Measurements from ENCODE around the gene COX6A1.

The COX6A1 gene

DNA sequence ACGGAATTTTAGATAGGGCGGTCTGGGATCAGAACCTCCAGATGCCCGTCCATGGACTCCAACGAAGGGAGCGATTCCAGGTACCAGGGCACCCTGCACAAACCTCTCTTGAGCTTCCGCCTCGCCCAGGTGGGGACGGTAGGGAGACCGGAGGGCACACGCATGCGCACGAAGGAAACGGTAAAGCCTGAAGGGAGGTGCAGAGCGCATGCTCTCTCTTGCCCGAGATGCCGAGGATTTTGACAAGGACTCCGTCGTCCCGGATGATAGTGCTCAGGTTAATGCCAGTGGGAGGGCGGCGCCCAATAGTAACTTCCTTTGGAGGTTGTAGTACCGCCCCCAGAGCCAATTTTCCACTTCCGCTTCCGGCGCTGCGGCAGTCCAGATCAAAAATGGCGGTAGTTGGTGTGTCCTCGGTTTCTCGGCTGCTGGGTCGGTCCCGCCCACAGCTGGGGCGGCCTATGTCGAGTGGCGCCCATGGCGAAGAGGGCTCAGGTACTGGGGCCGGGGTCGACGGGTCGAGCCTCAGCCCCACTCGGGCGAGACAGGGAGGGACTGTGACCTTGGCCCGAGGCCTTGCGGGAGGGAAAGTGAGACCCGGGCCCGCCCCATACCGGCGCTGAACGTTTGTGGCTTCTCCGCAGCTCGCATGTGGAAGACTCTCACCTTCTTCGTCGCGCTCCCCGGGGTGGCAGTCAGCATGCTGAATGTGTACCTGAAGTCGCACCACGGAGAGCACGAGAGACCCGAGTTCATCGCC lies at the start of gene COX6A1:
TSS of gene COX6A1 (plus strand) at position 379 of the 760 bp plus-strand sequence. CDS start at position 393, 14 bp downstream.
- peak; percentile 96 for DNase-seq

GRCh38 chr12:120388691-120389481 lies 49.0 kb upstream of the COX6A1 start:
- DNase-seq, result no peak

GRCh38 chr12:120390540-120391120 lies 47.3 kb upstream of the COX6A1 start:
- no peak for DNase-seq

- DNase-seq, result no peak
Observed at GRCh38 chr12:120394483-120395367, 43.2 kb upstream of the COX6A1 start.

DNA sequence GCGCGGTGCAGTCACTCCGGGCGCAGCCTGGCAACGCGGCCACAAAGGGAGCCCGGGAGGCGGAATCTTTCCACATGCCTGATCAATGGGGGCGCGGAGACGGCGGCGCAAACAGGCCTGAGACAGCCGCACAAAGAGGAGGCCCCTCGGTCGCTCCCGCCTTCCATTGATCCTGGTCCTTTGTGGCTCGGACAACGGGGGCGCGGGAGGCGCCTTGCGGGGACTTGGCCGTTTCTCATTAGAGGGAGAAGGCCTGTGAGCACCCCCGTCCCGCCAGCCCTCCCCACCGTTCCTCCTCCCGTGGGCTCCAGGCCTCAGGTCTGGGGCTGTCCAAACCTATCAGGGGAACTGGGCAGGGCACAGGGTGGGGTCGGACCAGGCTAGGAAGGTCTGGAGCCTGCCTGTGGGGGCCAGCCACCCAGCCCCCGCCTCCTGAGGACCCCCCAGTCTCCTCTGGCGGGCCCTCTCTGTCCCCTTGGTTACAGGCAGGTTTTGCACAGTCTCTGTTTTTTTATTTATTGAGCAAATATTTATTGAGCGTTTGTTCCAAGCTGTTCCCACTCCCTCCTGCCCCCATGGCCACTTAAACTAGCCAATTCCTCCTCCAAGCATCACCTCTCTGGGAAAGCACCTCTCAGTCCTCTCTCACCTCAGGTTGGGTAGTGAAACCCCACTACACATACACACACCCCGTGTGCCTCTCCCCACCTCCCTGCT lies 39.9 kb upstream of the COX6A1 start:
- DNase-seq, result no peak

DNA sequence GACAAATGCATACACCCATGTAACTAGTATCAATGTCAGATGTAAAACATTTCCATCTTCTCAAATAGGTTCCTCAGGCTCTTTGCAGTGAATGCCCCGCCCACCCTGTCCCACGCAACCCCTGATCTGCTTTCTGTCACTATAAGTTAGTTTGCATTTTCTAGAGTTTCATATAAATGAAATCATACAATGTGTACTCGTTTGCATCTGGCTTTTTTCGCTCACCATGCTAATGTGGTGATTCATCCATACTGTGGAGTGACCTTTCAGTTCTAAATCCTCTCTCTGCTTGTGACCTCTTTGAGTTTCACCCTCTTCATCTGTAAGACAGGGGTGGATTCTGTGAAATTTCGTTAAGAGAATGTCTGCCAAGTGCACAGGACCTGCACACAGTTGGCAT lies 38.4 kb upstream of the COX6A1 start:
- no peak for DNase-seq

DNA sequence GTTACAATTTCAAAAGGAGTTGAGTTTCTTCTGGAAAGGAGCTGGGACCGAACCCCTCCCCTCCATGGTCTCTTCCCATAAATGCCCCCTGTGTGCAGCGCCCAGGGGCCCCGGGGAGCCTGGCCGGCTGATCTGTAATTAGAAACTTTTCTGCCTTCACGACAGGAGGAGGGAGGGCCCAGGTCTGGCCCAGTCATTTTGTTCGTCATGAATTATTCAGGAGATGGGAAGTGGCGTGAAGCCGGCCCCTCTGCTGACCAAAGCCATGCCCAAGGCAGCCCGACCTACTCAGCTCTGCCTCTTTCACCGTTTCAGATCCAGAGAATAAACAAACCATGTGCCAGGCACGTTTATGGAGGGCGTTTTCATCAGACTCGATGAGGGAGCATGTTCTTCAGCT lies 35.7 kb upstream of the COX6A1 start:
- DNase-seq, result no peak

- no peak for DNase-seq
Observed at GRCh38 chr12:120403869-120404268, 34.0 kb upstream of the COX6A1 start.

- peak; percentile 91 for DNase-seq
Observed at GRCh38 chr12:120404271-120404670, 33.6 kb upstream of the COX6A1 start.

DNA sequence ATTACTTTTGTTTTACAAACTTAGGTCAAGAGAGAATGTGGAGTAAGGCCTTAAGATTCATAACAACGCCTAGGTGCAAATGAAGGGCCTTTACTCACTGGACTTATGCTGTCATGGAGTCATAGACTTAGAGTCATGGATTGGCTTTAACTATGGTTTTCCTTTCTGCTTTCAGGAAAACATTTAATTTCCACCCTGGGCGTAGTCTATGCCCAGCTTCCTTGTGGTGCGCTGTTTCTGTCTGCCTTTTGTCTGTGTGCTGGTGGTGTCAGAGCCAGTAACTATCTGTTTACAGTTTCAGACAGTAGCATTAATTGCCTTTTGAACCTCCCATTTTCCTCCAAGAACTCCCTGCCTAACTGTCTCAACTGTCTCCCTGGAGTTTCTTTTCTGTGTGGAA lies 31.8 kb upstream of the COX6A1 start:
- no peak for DNase-seq

- DNase-seq, result no peak
Observed at GRCh38 chr12:120406553-120406952, 31.4 kb upstream of the COX6A1 start.

DNA sequence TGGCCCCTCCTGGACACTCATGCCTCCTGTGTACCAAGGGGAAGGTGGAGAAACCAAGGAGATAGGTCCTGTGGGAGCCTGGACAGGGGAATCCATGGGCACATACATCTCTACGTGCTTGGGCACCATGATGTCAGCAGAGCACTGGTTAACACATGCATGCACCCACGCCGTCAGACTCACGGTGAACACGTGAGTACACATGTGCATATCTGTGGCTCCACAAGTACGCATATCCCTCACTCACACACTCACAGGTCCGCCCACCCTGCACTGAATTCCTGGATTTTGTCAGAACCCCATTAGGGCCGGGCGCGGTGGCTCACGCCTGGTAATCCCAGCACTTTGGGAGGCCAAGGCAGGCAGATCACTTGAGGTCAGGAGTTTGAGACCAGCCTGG lies 29.1 kb upstream of the COX6A1 start:
- DNase-seq, result no peak

DNA sequence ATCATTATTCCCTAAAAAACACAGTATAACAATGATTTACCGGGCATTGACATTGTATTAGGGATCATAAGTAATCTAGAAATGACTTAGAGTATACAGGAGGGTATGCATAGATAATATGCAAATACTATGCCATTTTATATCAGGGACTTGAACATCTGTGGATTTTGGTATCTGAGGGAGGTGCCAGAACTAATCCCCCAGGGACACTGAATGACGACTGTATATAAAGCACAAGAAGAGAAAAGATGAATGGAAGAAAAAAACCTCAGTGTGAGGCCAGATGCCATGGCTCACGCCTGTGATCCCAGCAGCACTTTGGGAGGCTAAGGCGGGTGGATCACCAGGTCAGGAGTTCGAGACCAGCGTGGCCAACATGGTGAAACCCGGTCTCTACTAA lies 25.5 kb upstream of the COX6A1 start:
- peak; percentile 6 for DNase-seq

DNA sequence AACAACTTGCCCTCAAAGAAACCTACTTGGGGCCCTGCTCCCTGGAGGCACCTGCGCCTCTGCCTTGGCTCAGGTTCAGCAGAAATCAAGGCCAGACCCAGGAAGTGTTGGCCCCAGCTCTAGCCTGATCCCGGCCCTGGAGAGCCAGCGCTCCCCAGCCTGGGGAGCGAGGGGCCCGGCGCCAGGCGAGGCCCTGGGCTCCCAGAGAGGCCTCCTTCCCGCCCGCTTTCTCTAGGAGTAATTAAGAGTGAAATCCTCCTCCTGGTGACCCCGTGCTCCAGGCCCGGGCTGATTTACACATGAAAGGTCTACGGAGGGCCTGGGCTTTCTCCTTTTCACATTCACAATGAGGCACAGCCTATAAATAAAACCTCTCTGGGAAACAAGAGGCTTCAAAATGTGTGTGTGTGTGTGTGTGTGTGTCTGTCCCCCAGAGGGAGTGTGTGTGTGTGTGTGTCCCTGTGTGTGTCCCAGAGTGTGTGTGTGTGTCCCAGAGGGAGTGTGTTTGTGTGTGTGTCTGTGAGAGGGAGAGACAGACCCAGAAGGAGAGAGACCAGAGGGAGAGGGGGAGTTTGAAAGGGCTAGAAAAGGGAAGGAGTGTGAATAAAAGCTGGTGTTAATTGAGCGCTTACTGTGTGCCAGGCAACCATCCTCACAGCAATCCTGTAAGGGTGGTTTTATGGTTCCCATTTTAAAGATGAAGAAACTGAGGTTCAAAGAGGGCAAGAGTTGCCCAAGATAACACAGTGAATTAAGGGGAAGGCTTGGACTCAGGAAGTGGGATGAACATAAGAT lies 23.8 kb upstream of the COX6A1 start:
- no peak for DNase-seq

GRCh38 chr12:120416490-120417216 lies 21.3 kb upstream of the COX6A1 start:
- DNase-seq, result peak; percentile 8

- no peak for DNase-seq
Observed at GRCh38 chr12:120417917-120418580, 19.9 kb upstream of the COX6A1 start.

DNA sequence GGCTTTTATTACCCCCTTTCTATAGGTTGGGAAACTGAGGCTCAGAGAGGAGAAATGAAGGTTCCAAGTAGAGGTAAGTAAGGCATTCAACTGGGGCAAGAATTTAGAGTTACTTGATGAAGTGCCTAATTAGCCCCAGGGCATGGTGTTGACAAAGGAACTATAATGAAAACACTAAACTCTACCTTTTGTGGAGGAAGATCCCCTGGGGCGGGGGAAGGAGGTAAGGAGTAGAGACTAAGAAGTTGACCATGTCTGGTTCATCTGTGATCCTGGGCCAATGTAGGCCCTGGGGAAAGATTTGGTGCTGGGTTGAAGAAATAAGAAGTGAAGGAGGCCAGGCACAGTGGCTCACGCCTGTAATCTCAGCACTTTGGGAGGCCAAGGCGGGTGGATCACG lies 16.2 kb upstream of the COX6A1 start:
- no peak for DNase-seq

- no peak for DNase-seq
Observed at GRCh38 chr12:120422892-120423456, 14.9 kb upstream of the COX6A1 start.

DNA sequence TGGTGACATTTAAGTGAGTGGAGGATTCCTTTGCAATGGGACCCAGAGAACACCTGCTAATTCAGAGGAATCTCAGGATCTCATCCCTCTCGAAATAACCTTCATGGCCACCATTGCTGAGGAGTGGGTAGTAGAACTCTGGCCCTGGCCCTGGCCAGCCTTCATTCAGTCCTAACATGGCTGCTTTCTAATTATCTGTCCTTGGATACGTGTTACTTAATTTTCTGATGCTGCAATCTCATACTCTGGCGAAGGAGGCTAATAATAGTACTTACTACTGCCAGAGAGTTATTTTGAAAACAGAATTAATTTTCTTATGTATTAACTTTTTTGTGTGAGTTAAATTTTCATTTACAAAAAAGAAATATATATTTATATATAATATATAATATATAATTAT lies 12.1 kb upstream of the COX6A1 start:
- no peak for DNase-seq
